Osteocyte (in vitro differentiated cells): Measurements from ENCODE around the gene MDM1. TPM values are rescaled to one million over a fixed set of nuclear protein-coding genes. Genes with fewer than 3 reads are reported as not detected.

ENCODE experiments used
- DNase-seq: peaks from one replicate; pipeline ENCODE4 v3.0.0; 2021; ENCODE audit warnings: mixed read lengths; ENCODE audit not compliant: unreplicated experiment; ENCODE audit errors: extremely low spot score
- H3K27ac Mint-ChIP-seq: one replicate; pipeline ENCODE4 v1.8.0; 2021; ENCODE audit warnings: mild to moderate bottlenecking, mixed read lengths; ENCODE audit not compliant: unreplicated experiment
- H3K27me3 Mint-ChIP-seq: one replicate; pipeline ENCODE4 v1.8.0; 2021; ENCODE audit warnings: mixed read lengths; ENCODE audit not compliant: unreplicated experiment
- H3K36me3 Mint-ChIP-seq: one replicate; pipeline ENCODE4 v1.8.0; 2021; ENCODE audit warnings: mixed read lengths; ENCODE audit not compliant: unreplicated experiment
- H3K4me1 Mint-ChIP-seq: one replicate; pipeline ENCODE4 v1.8.0; 2021; ENCODE audit warnings: mixed read lengths; ENCODE audit not compliant: unreplicated experiment
- H3K4me3 Mint-ChIP-seq: one replicate; pipeline ENCODE4 v1.8.0; 2021; ENCODE audit warnings: mild to moderate bottlenecking, moderate library complexity, mixed read lengths; ENCODE audit not compliant: unreplicated experiment
- H3K9me3 Mint-ChIP-seq: one replicate; pipeline ENCODE4 v1.8.0; 2021; ENCODE audit warnings: mixed read lengths; ENCODE audit not compliant: unreplicated experiment
- total RNA-seq: library from RNA; stranded (reverse); gene quantifications from 2 replicates; pipeline ENCODE4 v1.2.1, GENCODE V29; 2021
- TF ChIP-seq, protein P1 (sequence below): fragments of 200-600 bp; sonication (generic); IDR thresholded peaks from 2 replicates; pipeline ENCODE4 v1.5.0; 2021; ENCODE audit warnings: antibody characterized with exemption, mild to moderate bottlenecking, moderate library complexity

The MDM1 gene
- total RNA-seq, 1 donor from 2014 or later: 10.9 TPM

DNA sequence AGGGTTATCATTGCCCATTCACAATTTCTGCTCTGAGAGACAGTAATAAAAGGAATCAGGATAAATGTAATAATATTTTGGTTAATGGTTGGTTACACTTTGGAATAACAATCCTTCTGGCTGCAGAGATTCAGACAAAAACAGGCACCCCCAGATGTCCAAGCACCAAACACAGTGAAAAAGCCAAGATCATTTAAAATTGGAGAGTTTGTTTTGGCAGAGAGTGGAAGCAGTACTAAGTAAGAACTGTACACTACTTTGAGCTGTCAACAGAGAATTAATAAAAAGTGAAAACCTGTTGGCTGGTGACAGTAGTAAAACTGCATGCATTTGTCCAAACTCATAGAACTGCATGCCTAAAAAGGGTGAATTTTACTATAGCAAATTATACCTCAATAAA, 63.2 kb downstream of the MDM1 start:
- H3K4me1 Mint-ChIP-seq: peaks cover 32% of the 10 kb centered on the region

DNA sequence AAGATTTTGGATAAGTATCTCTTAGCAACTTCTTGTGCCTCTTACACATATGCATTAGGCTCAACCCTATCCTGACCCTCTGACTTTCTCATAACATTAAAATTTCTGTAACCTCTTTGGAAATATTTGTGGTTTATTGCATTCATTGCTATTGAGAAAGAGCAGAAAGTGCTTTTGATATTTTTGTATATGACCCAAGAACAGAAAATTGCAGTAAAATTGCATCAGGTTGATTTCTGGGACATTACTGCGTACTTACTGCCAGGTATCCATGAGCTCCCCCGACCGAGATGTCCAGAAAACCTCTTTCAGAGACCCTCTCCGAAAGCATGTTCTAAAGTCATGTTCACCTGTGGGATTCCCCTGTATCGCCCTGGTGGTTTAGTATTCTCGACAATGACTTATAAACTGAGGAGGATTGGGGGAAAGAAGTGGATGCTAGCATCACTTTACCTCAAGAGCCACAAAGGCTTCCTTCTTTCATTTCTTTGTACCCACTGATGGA, 64.2 kb downstream of the MDM1 start:
- H3K27me3 Mint-ChIP-seq: no peaks in the 10 kb centered on the region
- H3K4me3 Mint-ChIP-seq: no peak overlapping the region
- no peaks in the 10 kb centered on the region for H3K36me3 Mint-ChIP-seq
- TF ChIP-seq, protein P1, sequence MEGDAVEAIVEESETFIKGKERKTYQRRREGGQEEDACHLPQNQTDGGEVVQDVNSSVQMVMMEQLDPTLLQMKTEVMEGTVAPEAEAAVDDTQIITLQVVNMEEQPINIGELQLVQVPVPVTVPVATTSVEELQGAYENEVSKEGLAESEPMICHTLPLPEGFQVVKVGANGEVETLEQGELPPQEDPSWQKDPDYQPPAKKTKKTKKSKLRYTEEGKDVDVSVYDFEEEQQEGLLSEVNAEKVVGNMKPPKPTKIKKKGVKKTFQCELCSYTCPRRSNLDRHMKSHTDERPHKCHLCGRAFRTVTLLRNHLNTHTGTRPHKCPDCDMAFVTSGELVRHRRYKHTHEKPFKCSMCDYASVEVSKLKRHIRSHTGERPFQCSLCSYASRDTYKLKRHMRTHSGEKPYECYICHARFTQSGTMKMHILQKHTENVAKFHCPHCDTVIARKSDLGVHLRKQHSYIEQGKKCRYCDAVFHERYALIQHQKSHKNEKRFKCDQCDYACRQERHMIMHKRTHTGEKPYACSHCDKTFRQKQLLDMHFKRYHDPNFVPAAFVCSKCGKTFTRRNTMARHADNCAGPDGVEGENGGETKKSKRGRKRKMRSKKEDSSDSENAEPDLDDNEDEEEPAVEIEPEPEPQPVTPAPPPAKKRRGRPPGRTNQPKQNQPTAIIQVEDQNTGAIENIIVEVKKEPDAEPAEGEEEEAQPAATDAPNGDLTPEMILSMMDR: no peak
- H3K9me3 Mint-ChIP-seq: no peaks in the 10 kb centered on the region
- H3K4me1 Mint-ChIP-seq: peaks cover 34% of the 10 kb centered on the region
- peak overlapping the region; percentile 58 for H3K27ac Mint-ChIP-seq
- no peak for DNase-seq

More for the DNA sequence above, 63.2 kb downstream of the MDM1 start:
- H3K4me3 Mint-ChIP-seq: no peak overlapping the region
- H3K36me3 Mint-ChIP-seq: no peaks in the 10 kb centered on the region
- no peaks in the 10 kb centered on the region for H3K9me3 Mint-ChIP-seq
- H3K27ac Mint-ChIP-seq: peak overlapping the region; percentile 58
- DNase-seq: no peak
- TF ChIP-seq, protein P1: no peak
- H3K27me3 Mint-ChIP-seq: no peaks in the 10 kb centered on the region

DNA sequence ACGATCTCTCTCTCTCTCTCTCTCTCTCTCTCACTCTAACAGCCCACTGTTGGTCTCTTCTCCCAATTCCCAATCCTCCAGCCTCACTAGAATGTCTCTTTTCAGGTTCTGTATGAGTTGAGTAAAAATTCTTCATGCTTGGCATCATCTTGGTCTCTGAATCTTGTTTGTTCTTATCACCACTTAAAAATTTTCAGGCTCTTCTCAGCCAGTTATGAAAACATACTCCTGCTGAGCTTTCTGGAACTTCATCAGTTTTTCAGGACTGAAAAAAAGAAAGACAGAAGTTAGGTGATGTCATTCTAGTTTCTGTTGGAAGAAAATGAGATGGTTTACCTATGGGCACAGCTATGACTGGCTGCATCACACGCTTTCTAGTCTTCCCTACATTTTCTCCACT, 67.3 kb downstream of the MDM1 start:
- no peak for DNase-seq
- Mint-ChIP-seq H3K27me3 (no peaks in the 10 kb centered on the region), H3K36me3 (no peaks in the 10 kb centered on the region), H3K9me3 (no peaks in the 10 kb centered on the region), H3K27ac (peak overlapping the region; percentile 75), H3K4me1 (peaks cover 32% of the 10 kb centered on the region), H3K4me3 (no peak overlapping the region)
- TF ChIP-seq, protein P1: no peak

DNA sequence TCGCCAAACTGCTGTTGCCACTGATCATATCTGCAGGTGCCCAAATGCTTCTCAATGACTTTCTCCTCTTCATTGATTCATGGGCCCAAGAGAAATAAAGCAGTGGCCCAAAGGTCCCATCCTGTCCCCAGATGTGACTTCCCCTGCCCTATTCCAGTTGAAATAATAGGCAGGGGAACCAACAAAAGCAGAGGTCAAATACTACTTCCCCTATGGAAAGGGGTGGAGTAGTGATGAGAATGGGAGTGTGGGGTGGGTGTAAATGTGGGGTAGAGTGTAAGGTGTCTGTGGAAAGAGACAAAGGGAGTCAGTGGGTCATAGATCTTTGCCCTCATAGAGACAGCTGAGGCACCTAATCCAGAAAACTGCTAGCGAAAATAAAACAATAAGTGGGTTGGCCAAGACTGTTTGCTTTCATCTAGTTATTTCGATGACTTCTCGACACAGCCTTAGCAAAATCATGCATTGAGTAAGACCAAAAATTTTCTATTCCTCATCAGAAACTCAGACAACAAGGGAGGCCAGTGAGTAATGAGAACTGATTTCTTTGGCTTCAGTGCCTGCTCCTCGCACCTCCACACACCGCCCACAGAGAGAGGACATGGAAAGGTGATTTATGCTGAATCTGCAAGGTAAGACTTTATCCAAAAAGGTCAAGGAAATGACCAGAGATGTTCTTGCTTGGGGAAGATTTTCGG, 67.9 kb downstream of the MDM1 start:
- H3K36me3 Mint-ChIP-seq: no peaks in the 10 kb centered on the region
- TF ChIP-seq, protein P1: no peak
- no peak for DNase-seq
- no peaks in the 10 kb centered on the region for H3K9me3 Mint-ChIP-seq
- H3K4me1 Mint-ChIP-seq: peaks cover 36% of the 10 kb centered on the region
- H3K4me3 Mint-ChIP-seq: no peak overlapping the region
- H3K27me3 Mint-ChIP-seq: no peaks in the 10 kb centered on the region
- H3K27ac Mint-ChIP-seq: peak overlapping the region; percentile 75

DNA sequence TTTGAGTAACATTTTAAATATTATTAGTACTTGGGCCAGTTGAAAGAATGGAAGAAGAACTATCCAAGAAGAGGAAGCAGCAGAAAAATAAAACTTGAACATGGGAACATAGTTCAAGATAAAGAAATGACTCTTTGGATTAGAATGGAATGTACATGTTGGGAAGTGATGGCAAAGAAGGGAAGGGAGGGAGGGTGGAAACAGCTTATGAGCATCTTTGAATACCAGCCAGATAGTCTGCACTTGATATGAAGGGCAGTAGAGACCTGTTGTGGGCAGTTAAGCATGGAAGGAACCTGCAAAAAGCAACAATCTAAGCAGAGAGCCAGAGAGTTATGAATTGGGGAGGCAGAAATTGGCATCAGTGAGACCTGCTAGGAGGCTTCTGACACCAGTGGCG, 68.8 kb downstream of the MDM1 start:
- no peak overlapping the region for H3K4me3 Mint-ChIP-seq
- TF ChIP-seq, protein P1: no peak
- no peak overlapping the region for H3K27ac Mint-ChIP-seq
- peaks cover 2% of the 10 kb centered on the region for H3K27me3 Mint-ChIP-seq
- H3K9me3 Mint-ChIP-seq: no peaks in the 10 kb centered on the region
- H3K4me1 Mint-ChIP-seq: peaks cover 27% of the 10 kb centered on the region
- DNase-seq: no peak
- no peaks in the 10 kb centered on the region for H3K36me3 Mint-ChIP-seq
